ENCODE measurements around the gene RGL2. TPM values are rescaled to one million over a fixed set of nuclear protein-coding genes. Genes with fewer than 3 reads are reported as not detected.

RGL2 gene
- total and polyA plus RNA-seq, 2 donors (not counting 1 experiment from before 2014, with no cell fraction given), result 98.5 to 133 TPM

DNA sequence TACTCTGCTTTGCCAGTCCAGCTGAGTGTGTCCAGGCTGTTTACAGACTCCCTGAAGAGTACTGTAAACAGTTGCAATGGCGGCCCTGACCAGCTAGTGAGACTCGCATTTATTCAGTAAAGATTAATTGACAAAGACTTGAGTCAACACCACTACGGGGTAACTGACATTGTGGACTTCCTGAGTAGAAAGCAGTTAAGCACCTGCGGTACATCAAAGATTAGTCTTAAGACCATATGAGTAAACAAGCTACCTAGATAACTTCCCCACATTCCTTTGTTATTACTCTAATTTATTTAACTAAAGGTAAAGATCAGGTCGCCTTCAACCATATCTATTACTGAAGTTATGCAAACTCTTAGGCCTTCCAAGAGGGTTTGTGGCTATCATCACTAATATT lies 39.7 kb downstream of the RGL2 start:
- Mint-ChIP-seq H3K27me3 (no peaks in the 10 kb centered on the region), H3K9me3 (ENCODE audit: insufficient read depth) (no peaks in the 10 kb centered on the region), H3K4me3 (no peak overlapping the region), H3K27ac (no peak overlapping the region), H3K4me1 (no peaks in the 10 kb centered on the region)
- Histone ChIP-seq H3K27me3 (replicated peaks in 1 of 4; ENCODE audit: control extremely low read depth in 1 of 4, control insufficient read depth in 3 of 4, insufficient read depth in 4 of 4, low read length in 3 of 4) (no peaks in the 10 kb centered on the region), H4K20me1 (ENCODE audit: control insufficient read depth, insufficient read depth, low read length, poor library complexity, severe bottlenecking) (no peaks in the 10 kb centered on the region), H3K9me3 (ENCODE audit: control extremely low read depth in 1 of 3, control insufficient read depth in 2 of 3, insufficient read depth in 1 of 3, low read length in 2 of 3) (no peaks in the 10 kb centered on the region), H3K4me2 (replicated peaks; ENCODE audit: low read depth, low read length, poor library complexity, severe bottlenecking) (no peak overlapping the region), H3K79me2 (ENCODE audit: control insufficient read depth, insufficient read depth, low read length) (no peaks in the 10 kb centered on the region), H3K9ac (ENCODE audit: low read length) (no peak overlapping the region), H3K27ac (ENCODE audit: low read length in 2 of 2) (no peak overlapping the region), H3K4me3 (ENCODE audit: control extremely low read depth in 1 of 5, extremely low read depth in 1 of 5, insufficient read depth in 1 of 5, low read depth in 2 of 5, low read length in 4 of 5) (no peak overlapping the region), H3K36me3 (replicated peaks in 1 of 2; ENCODE audit: control extremely low read depth in 1 of 2, control insufficient read depth in 1 of 2, extremely low read depth in 1 of 2, insufficient read depth in 2 of 2, low read length in 1 of 2) (peaks cover 12 to 39% of the 10 kb centered on the region in 2 experiments), H3K4me1 (ENCODE audit: control insufficient read depth in 2 of 2, insufficient read depth in 2 of 2, low read length in 2 of 2) (no peaks in the 10 kb centered on the region), H2AFZ (ENCODE audit: insufficient read depth, low read depth, low read length, poor library complexity, severe bottlenecking) (no peak overlapping the region)
- CTCF ChIA-PET, result interaction anchor here (2.1 kb wide), 1 partner anchor 11 kb away, joined by 5 read pairs; no protein-coding TSS in a partner anchor
- 100% methylated on average over 3 of the region's 5 CpGs for WGBS (ENCODE audit: insufficient coverage)
- ATAC-seq (ENCODE audit: low read depth) (no peak), DNase-seq (no peak)
- POLR2A ChIA-PET, result interaction anchor here (2.5 kb wide), 1 partner anchor 12 kb away, joined by 17 read pairs; the partner anchor contains the start of genes RPS18 and VPS52
- TF ChIP-seq, protein P1, sequence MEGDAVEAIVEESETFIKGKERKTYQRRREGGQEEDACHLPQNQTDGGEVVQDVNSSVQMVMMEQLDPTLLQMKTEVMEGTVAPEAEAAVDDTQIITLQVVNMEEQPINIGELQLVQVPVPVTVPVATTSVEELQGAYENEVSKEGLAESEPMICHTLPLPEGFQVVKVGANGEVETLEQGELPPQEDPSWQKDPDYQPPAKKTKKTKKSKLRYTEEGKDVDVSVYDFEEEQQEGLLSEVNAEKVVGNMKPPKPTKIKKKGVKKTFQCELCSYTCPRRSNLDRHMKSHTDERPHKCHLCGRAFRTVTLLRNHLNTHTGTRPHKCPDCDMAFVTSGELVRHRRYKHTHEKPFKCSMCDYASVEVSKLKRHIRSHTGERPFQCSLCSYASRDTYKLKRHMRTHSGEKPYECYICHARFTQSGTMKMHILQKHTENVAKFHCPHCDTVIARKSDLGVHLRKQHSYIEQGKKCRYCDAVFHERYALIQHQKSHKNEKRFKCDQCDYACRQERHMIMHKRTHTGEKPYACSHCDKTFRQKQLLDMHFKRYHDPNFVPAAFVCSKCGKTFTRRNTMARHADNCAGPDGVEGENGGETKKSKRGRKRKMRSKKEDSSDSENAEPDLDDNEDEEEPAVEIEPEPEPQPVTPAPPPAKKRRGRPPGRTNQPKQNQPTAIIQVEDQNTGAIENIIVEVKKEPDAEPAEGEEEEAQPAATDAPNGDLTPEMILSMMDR (IDR thresholded peaks at IDR 0.05), result no peak
- no peak for TF ChIP-seq EZH2 (IDR thresholded peaks at IDR 0.05; ENCODE audit: borderline replicate concordance, insufficient read depth, low read depth, low read length, poor library complexity, severe bottlenecking)
- intact Hi-C loops (cut with micrococcal nuclease), result no loop called here

DNA sequence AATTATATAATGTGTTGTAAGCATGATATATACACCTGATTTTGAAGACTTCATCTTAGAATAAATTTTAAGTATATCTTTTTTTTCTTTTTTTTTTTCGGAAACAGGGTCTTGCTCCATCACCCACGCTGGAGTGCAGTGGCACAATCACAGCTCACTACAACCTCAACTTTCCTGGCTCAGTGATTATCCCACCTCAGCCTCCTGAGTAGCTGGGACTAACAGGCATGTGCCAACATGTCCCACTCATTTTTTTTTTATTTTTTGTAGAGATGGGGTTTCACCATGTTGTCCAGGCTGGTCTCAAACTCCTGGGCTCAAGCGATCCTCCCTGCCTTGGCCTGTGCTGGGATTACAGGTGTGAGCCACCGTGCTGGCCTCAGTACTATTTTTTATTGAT lies 44.2 kb downstream of the RGL2 start:
- H3K36me3 ChIP-seq (replicated peaks in 1 of 2; ENCODE audit: control extremely low read depth in 1 of 2, control insufficient read depth in 1 of 2, extremely low read depth in 1 of 2, insufficient read depth in 2 of 2, low read length in 1 of 2), result peaks cover 1 to 14% of the 10 kb centered on the region in 2 experiments
- no peak for DNase-seq
- H3K4me2 ChIP-seq (replicated peaks; ENCODE audit: low read depth, low read length, poor library complexity, severe bottlenecking), result no peak overlapping the region
- peaks cover 18% of the 10 kb centered on the region for H3K4me1 Mint-ChIP-seq
- no CpG with 5 or more reads among the region's 4 CpGs for WGBS (ENCODE audit: insufficient coverage)
- no peak overlapping the region for H3K4me3 Mint-ChIP-seq
- H3K4me3 ChIP-seq (ENCODE audit: control extremely low read depth in 1 of 5, extremely low read depth in 1 of 5, insufficient read depth in 1 of 5, low read depth in 2 of 5, low read length in 4 of 5), result no peak overlapping the region
- TF ChIP-seq EZH2 (IDR thresholded peaks at IDR 0.05; ENCODE audit: borderline replicate concordance, insufficient read depth, low read depth, low read length, poor library complexity, severe bottlenecking), result no peak
- TF ChIP-seq, protein P1 (IDR thresholded peaks at IDR 0.05), result no peak
- H3K79me2 ChIP-seq (ENCODE audit: control insufficient read depth, insufficient read depth, low read length), result peaks cover 9% of the 10 kb centered on the region
- H3K9ac ChIP-seq (ENCODE audit: low read length), result no peak overlapping the region
- CTCF ChIA-PET, result interaction anchor here (0.7 to 0.8 kb wide), 2 partner anchors 10 to 396 kb away, joined by 3 read pairs; no protein-coding TSS in a partner anchor
- no peaks in the 10 kb centered on the region for H3K9me3 Mint-ChIP-seq (ENCODE audit: insufficient read depth)
- H3K27me3 ChIP-seq (replicated peaks in 1 of 4; ENCODE audit: control extremely low read depth in 1 of 4, control insufficient read depth in 3 of 4, insufficient read depth in 4 of 4, low read length in 3 of 4), result no peaks in the 10 kb centered on the region
- POLR2A ChIA-PET, result interaction anchor here (1.2 kb wide), 1 partner anchor 17 kb away, joined by 3 read pairs; no protein-coding TSS in a partner anchor
- H3K4me1 ChIP-seq (ENCODE audit: control insufficient read depth in 2 of 2, insufficient read depth in 2 of 2, low read length in 2 of 2), result peaks cover 8 to 10% of the 10 kb centered on the region in 2 donors
- H2AFZ ChIP-seq (ENCODE audit: insufficient read depth, low read depth, low read length, poor library complexity, severe bottlenecking), result no peak overlapping the region
- H4K20me1 ChIP-seq (ENCODE audit: control insufficient read depth, insufficient read depth, low read length, poor library complexity, severe bottlenecking), result no peaks in the 10 kb centered on the region
- H3K9me3 ChIP-seq (ENCODE audit: control extremely low read depth in 1 of 3, control insufficient read depth in 2 of 3, insufficient read depth in 1 of 3, low read length in 2 of 3), result no peaks in the 10 kb centered on the region
- H3K27ac Mint-ChIP-seq, result no peak overlapping the region
- no peak for ATAC-seq (ENCODE audit: low read depth)
- no peaks in the 10 kb centered on the region for H3K27me3 Mint-ChIP-seq
- intact Hi-C loops (cut with micrococcal nuclease), result no loop called here
- H3K27ac ChIP-seq (ENCODE audit: low read length in 2 of 2), result no peak overlapping the region

Data from B cell (primary cell).